Muscle of leg (tissue), 11 donors: ENCODE measurements around the gene PSENEN. TPM values are rescaled to one million over a fixed set of nuclear protein-coding genes. Genes with fewer than 3 reads are reported as not detected.

Experiments used
- DNase-seq: peaks from one replicate; pipeline ENCODE4 v3.0.0; 2013
- H3K27ac ChIP-seq: one replicate; pipeline ENCODE4 v1.5.1; 2013; ENCODE audit warnings: mild to moderate bottlenecking, low read length, control low read depth
- H3K27me3 ChIP-seq: one replicate; pipeline ENCODE4 v1.6.1; 2013; ENCODE audit warnings: low read length; ENCODE audit not compliant: control insufficient read depth, insufficient read depth
- H3K36me3 ChIP-seq: one replicate; pipeline ENCODE4 v1.6.1; 2013; ENCODE audit warnings: low read length; ENCODE audit not compliant: control insufficient read depth, insufficient read depth
- H3K4me1 ChIP-seq: one replicate; pipeline ENCODE4 v1.6.1; 2013; ENCODE audit warnings: low read length; ENCODE audit not compliant: control insufficient read depth, insufficient read depth
- H3K4me3 ChIP-seq: one replicate; pipeline ENCODE4 v1.5.1; 2013; ENCODE audit warnings: low read length, control low read depth
- H3K9me3 ChIP-seq: replicated peaks from 2 replicates; pipeline ENCODE4 v1.6.1; 2013; ENCODE audit warnings: low read depth, low read length; ENCODE audit not compliant: control insufficient read depth
- WGBS: methylation state at CpG from one replicate; pipeline ENCODE4 v1.1.5; 2013; ENCODE audit warnings: missing lambda C conversion rate; ENCODE audit not compliant: insufficient coverage; 5-methylcytosine and 5-hydroxymethylcytosine counted together
- polyA plus RNA-seq, 8 donors: library from polyadenylated mRNA; unstranded; fragments of 120-200 nt; gene quantifications; one replicate each; pipeline versions ENCODE4 v1.2.1 to v1.2.3, GENCODE V29; 2013; ENCODE audit warnings: inconsistent platforms in 1 of 8, low replicate concordance in 1 of 8; ENCODE audit not compliant: insufficient read length in 8 of 8, insufficient read depth in 1 of 8
- total RNA-seq: library from RNA; stranded (reverse); fragments of 120-200 nt; gene quantifications from one replicate; pipeline ENCODE4 v1.2.4, GENCODE V29; 2013

The PSENEN gene
- total and polyA plus RNA-seq, 9 donors: 34.1 to 45.1 (median 37.1) TPM

DNA sequence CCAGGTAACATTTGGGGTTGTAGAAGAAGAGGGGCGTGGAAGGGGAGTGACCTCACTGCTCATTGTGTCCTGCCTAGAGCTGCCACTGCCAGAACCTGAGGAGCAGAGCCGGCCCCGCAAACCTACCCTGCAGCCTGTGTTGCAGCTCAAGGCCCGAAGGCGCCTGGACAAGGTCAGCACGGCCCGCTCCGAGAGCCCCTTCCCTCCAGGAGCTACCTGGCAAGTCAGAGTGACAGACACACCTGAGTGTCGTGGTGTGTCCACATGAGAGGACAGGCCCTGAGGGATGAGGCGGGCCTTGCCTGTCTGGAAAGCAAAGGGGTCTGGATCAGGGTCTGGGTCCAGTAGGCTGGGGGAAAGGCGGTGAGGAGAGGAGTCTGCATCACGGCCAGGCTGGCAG, 20.9 kb upstream of the PSENEN start:
- Histone ChIP-seq H3K4me1 (peaks cover 2% of the 10 kb centered on the region), H3K27me3 (no peaks in the 10 kb centered on the region), H3K9me3 (no peaks in the 10 kb centered on the region), H3K27ac (no peak overlapping the region), H3K36me3 (peaks cover 94% of the 10 kb centered on the region), H3K4me3 (no peak overlapping the region)
- 94% methylated on average over 11 of the region's 12 CpGs for WGBS
- no peak for DNase-seq

DNA sequence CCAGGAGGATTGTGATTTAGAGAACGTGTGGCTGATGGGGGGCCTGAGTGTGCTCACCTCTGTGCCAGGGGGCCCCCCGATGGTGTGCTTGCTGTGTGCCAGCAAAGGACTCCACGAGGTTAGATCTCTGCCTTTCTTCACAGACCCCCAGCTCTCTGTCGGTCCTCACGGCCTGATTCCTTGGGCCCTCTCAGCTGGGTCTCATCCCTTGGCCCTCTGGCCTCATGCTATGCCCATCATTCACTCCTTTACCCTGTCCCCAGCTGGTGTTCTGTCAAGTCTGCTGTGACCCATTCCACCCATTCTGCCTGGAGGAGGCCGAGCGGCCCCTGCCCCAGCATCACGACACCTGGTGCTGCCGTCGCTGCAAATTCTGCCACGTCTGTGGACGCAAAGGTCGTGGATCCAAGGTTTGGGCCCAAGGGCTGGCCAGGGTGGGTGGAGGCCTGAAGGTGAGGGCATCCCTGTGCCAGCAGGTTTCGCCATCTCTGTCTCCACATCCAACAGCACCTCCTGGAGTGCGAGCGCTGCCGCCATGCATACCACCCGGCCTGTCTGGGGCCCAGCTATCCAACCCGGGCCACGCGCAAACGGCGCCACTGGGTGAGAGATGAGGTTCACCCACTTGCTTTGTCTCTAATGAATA, 20.1 kb upstream of the PSENEN start:
- H3K36me3 ChIP-seq: peaks cover 95% of the 10 kb centered on the region
- H3K27me3 ChIP-seq: no peaks in the 10 kb centered on the region
- 87% methylated on average over 6 of the region's 23 CpGs for WGBS
- DNase-seq: no peak
- no peaks in the 10 kb centered on the region for H3K4me1 ChIP-seq
- no peaks in the 10 kb centered on the region for H3K9me3 ChIP-seq
- no peak overlapping the region for H3K4me3 ChIP-seq
- no peak overlapping the region for H3K27ac ChIP-seq

DNA sequence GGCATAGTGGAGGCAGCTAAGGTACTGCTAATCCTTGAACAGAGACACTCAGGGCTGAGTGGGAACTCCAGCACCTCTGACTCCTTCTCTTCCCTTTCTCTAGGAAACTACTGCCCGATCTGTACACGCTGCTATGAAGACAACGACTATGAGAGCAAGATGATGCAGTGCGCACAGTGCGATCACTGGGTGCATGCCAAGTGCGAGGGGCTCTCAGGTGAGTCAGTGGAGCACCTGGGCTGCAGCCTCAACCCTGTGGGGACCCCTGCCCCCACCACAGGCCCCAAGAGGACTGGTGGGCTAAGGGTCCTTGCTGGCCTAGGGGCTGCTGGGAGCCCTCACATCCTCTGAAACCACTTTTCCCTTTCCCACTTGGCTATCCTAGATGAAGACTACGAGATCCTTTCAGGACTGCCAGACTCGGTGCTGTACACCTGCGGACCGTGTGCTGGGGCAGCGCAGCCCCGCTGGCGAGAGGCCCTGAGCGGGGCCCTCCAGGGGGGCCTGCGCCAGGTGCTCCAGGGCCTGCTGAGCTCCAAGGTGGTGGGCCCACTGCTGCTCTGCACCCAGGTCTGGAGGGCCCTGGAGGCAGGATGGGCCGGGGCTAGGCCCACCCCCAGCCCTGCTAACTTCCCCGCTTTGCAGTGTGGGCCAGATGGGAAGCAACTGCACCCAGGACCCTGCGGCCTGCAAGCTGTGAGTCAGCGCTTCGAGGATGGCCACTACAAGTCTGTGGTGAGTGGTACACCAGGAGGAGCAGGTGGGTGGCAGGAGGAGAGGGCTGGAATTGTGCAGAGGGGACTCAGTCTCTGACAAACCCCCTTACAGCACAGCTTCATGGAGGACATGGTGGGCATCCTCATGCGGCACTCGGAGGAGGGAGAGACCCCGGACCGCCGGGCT, 18.1 kb upstream of the PSENEN start:
- H3K27ac ChIP-seq: no peak overlapping the region
- peaks cover 98% of the 10 kb centered on the region for H3K36me3 ChIP-seq
- H3K4me3 ChIP-seq: no peak overlapping the region
- no peaks in the 10 kb centered on the region for H3K9me3 ChIP-seq
- H3K27me3 ChIP-seq: no peaks in the 10 kb centered on the region
- no peaks in the 10 kb centered on the region for H3K4me1 ChIP-seq
- WGBS: 93% methylated on average over 17 of the region's 25 CpGs
- no peak for DNase-seq

DNA sequence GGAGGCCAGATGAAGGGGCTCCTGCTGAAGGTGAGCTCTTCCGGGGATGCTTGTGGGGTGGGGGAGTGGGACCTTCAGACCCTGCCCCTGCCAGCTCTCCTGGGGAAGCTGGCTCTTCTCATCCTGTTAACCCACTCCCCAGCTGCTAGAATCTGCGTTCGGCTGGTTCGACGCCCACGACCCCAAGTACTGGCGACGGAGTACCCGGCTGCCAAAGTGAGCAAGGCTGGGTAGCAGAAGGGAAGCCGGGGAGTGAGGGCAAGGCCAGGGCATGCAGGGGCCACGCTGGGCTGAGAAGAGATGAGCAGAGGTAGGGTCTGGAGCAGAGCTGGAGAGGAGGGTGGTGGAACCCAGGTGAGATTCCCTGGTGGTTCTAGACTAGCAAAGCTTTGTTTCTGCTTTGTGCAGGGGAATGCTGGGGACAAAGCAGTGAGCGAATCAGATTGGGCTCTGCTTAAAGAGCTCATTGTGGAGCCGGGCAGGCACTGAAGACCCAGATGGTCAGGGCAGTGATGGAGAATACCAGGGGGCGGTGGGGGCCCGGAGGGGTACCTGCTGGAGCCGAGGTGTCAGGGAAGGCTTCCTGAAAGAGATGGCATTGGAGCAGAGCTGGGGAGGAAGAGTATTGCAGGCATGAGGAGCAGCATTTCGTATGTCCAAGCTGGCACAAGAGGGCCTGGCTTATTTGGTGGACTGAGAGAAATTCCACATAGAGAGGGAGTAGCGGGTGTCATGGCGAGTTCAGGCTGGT, 17.3 kb upstream of the PSENEN start:
- H3K9me3 ChIP-seq: no peaks in the 10 kb centered on the region
- H3K4me1 ChIP-seq: no peaks in the 10 kb centered on the region
- H3K27ac ChIP-seq: no peak overlapping the region
- no peak for DNase-seq
- peaks cover 95% of the 10 kb centered on the region for H3K36me3 ChIP-seq
- H3K4me3 ChIP-seq: no peak overlapping the region
- WGBS: 92% methylated on average over 16 of the region's 19 CpGs
- H3K27me3 ChIP-seq: no peaks in the 10 kb centered on the region

DNA sequence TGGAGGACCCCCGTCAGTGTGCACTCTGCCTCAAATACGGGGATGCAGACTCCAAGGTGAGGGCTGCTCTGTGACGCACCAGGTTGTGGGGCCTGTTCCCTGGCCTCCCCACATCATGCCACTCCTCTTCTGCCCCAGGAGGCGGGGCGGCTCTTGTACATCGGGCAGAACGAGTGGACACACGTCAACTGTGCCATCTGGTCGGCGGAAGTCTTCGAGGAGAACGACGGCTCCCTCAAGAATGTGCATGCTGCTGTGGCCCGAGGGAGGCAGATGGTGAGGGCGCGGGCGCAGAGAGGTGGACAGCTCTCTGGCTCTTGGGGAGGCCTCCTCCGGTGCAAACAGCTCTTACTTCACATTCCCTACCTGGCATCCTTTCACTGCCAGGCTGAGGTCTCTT, 16.4 kb upstream of the PSENEN start:
- Histone ChIP-seq H3K4me1 (no peaks in the 10 kb centered on the region), H3K4me3 (no peak overlapping the region), H3K36me3 (peaks cover 94% of the 10 kb centered on the region), H3K27me3 (no peaks in the 10 kb centered on the region), H3K27ac (no peak overlapping the region), H3K9me3 (no peaks in the 10 kb centered on the region)
- no peak for DNase-seq
- 93% methylated on average over 18 of the region's 18 CpGs for WGBS

DNA sequence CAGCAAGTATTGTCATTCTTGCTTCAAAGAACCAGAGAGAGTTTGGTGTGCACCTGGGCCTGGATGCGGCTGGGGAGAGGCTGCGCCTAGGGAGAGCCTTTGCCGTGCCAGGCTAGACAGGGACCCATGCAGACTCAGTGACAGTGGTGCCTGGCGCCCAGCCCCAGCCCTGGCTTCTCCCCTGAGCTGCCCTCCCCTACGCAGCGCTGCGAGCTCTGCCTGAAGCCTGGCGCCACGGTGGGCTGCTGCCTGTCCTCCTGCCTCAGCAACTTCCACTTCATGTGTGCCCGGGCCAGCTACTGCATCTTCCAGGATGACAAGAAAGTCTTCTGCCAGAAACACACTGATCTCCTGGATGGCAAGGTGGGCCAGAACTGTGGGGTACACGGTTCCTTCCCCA, 15.7 kb upstream of the PSENEN start:
- Histone ChIP-seq H3K9me3 (no peaks in the 10 kb centered on the region), H3K27me3 (no peaks in the 10 kb centered on the region), H3K27ac (no peak overlapping the region), H3K4me3 (no peak overlapping the region), H3K36me3 (peaks cover 94% of the 10 kb centered on the region), H3K4me1 (no peaks in the 10 kb centered on the region)
- DNase-seq: no peak
- WGBS: 87% methylated on average over 11 of the region's 11 CpGs

DNA sequence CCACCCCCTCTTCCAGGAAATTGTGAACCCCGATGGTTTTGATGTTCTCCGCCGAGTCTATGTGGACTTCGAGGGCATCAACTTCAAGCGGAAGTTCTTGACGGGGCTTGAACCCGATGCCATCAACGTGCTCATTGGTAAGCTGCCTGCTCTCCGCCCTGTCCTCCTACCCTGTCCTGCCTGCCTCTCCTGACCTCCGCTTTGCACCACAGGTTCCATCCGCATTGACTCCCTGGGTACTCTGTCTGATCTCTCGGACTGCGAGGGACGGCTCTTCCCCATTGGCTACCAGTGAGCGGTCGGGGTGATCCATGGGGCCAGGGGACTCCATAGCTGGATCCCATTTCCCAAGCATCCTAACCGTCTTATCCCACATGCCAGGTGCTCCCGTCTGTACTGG, 15.1 kb upstream of the PSENEN start:
- Histone ChIP-seq H3K36me3 (peaks cover 93% of the 10 kb centered on the region), H3K4me3 (no peak overlapping the region), H3K9me3 (no peaks in the 10 kb centered on the region), H3K4me1 (no peaks in the 10 kb centered on the region), H3K27me3 (no peaks in the 10 kb centered on the region), H3K27ac (no peak overlapping the region)
- 93% methylated on average over 18 of the region's 18 CpGs for WGBS
- DNase-seq: no peak

DNA sequence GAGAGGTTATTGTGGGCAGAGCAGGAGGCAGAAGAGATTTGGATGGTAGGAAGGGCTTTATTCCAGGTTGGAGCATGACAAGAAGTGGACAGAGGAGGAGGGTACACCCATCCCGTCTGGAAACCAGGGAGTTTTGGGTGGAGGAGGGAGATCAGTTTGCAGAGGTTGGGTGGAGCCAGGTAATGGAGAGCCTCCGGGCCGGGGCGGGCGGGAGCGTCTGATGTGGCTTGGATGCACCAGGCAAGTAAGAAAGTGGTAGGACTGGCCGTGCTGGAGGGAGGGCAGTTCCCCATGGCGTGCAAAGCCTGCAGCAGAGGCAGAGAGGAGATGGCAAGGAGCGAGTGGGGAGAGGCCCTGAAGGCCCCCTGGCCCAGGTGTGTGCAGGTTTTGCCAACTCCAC, 14.1 kb upstream of the PSENEN start:
- 68% methylated on average over 9 of the region's 9 CpGs for WGBS
- H3K27me3 ChIP-seq: no peaks in the 10 kb centered on the region
- H3K4me1 ChIP-seq: no peaks in the 10 kb centered on the region
- H3K27ac ChIP-seq: no peak overlapping the region
- H3K36me3 ChIP-seq: peaks cover 89% of the 10 kb centered on the region
- H3K4me3 ChIP-seq: no peak overlapping the region
- H3K9me3 ChIP-seq: no peaks in the 10 kb centered on the region
- DNase-seq: no peak

DNA sequence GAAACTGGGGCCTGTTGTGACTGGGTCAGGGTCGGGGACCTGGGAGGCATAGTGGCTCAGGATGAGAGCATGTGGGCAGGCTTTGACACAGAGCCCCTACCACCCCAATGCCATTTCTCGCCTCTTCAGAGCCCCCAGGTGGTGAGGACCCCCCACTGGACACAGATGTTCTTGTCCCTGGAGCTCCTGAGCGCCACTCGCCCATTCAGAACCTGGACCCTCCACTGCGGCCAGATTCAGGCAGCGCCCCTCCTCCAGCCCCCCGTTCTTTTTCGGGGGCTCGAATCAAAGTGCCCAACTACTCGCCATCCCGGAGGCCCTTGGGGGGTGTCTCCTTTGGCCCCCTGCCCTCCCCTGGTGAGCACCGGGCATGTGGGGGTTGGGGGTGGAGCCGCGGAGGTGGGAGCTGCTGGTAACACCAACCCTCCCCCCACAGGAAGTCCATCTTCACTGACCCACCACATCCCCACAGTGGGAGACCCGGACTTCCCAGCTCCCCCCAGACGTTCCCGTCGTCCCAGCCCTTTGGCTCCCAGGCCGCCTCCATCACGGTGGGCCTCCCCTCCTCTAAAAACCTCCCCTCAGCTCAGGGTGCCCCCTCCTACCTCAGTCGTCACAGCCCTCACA, 13.6 kb upstream of the PSENEN start:
- H3K36me3 ChIP-seq: peaks cover 92% of the 10 kb centered on the region
- H3K9me3 ChIP-seq: no peaks in the 10 kb centered on the region
- H3K27me3 ChIP-seq: no peaks in the 10 kb centered on the region
- no peak for DNase-seq
- H3K4me1 ChIP-seq: no peaks in the 10 kb centered on the region
- no peak overlapping the region for H3K4me3 ChIP-seq
- WGBS: 64% methylated on average over 9 of the region's 21 CpGs
- no peak overlapping the region for H3K27ac ChIP-seq
